ENCODE data around the gene SPC24. TPM values are rescaled to one million over a fixed set of nuclear protein-coding genes. Genes with fewer than 3 reads are reported as not detected.
A peak's percentile ranks its signal among the peaks of the same experiment; 100 is the strongest.

The SPC24 gene
- total and polyA plus RNA-seq, 3 donors from 2014 or later: 5.4 to 7.4 (median 7.1) TPM

GRCh38 chr19:11096210-11096841 lies 59.3 kb downstream of the SPC24 start:
- 59 to 70% methylated on average over 10 of the region's 10 CpGs for WGBS, 2 donors
- Histone ChIP-seq H3K9me3 (no peaks in the 10 kb centered on the region), H3K27me3 (no peaks in the 10 kb centered on the region), H3K27ac (peak overlapping the region in 1 of 2 donors; percentile 75), H3K4me1 (peaks cover 17% of the 10 kb centered on the region), H3K36me3 (ENCODE audit: low read depth, missing control alignments) (no peaks in the 10 kb centered on the region), H3K4me3 (no peak overlapping the region)
- peak; percentile 72 for DNase-seq
- intact Hi-C loops (cut with DNase I; ENCODE audit: low total_unique reads): no loop called here
- TF ChIP-seq CTCF (IDR thresholded peaks at IDR 0.05) (no peak), POLR2A (IDR thresholded peaks at IDR 0.05) (no peak)

Small RNA genes within 50 kb of the gene (microRNA-seq; reads per million reads assigned to microRNA genes)
- 0 reads per million in 2 donors for gene MIR6886 (ENCODE audit: borderline number of aligned reads in 2 of 2, borderline replicate concordance in 1 of 2)

Other genes with a start within 250 kb of the SPC24 start
- 100 to 1,000 TPM in 1 of 2 donors, 10 to 100 TPM in 1; 95.3 to 106 TPM for gene YIPF2, start 227.1 kb downstream of the SPC24 start, total RNA-seq
- gene YIPF2, start 227.1 kb downstream of the SPC24 start, polyA plus RNA-seq (ENCODE audit: insufficient read depth, low read depth, low replicate concordance): 143 TPM
- gene TIMM29, start 227.0 kb downstream of the SPC24 start, total RNA-seq: 10 to 100 TPM; 40.9 to 45.7 TPM
- 20.2 TPM for gene TIMM29, start 227.0 kb downstream of the SPC24 start, polyA plus RNA-seq (ENCODE audit: insufficient read depth, low read depth, low replicate concordance)
- gene SMARCA4, start 194.8 kb downstream of the SPC24 start, total RNA-seq: 100 to 1,000 TPM; 180 to 188 TPM
- gene SMARCA4, start 194.8 kb downstream of the SPC24 start, polyA plus RNA-seq (ENCODE audit: insufficient read depth, low read depth, low replicate concordance): 141 TPM
- 10 to 100 TPM; 12.5 to 19.0 TPM for gene LDLR, start 66.3 kb downstream of the SPC24 start, total RNA-seq
- gene LDLR, start 66.3 kb downstream of the SPC24 start, polyA plus RNA-seq (ENCODE audit: insufficient read depth, low read depth, low replicate concordance): 20.1 TPM
- 100 to 1,000 TPM in 1 of 2 donors, 10 to 100 TPM in 1; 98.9 to 161 TPM for gene KANK2, start 41.8 kb upstream of the SPC24 start, total RNA-seq
- 77.7 TPM for gene KANK2, start 41.8 kb upstream of the SPC24 start, polyA plus RNA-seq (ENCODE audit: insufficient read depth, low read depth, low replicate concordance)
- not detected for gene ANGPTL8, start 83.8 kb upstream of the SPC24 start, total RNA-seq
- gene ANGPTL8, start 83.8 kb upstream of the SPC24 start, polyA plus RNA-seq (ENCODE audit: insufficient read depth, low read depth, low replicate concordance): not detected
- 10 to 100 TPM; 32.5 to 45.0 TPM for gene DOCK6, start 106.7 kb upstream of the SPC24 start, total RNA-seq
- 18.4 TPM for gene DOCK6, start 106.7 kb upstream of the SPC24 start, polyA plus RNA-seq (ENCODE audit: insufficient read depth, low read depth, low replicate concordance)
- 100 to 1,000 TPM in 1 of 2 donors, 10 to 100 TPM in 1; 42.5 to 137 TPM for gene TSPAN16, start 140.4 kb upstream of the SPC24 start, total RNA-seq
- gene TSPAN16, start 140.4 kb upstream of the SPC24 start, polyA plus RNA-seq (ENCODE audit: insufficient read depth, low read depth, low replicate concordance): 180 TPM
- 1 to 10 TPM; 6.7 to 9.8 TPM for gene RAB3D, start 183.9 kb upstream of the SPC24 start, total RNA-seq
- 4.5 TPM for gene RAB3D, start 183.9 kb upstream of the SPC24 start, polyA plus RNA-seq (ENCODE audit: insufficient read depth, low read depth, low replicate concordance)
- gene TMEM205, start 190.5 kb upstream of the SPC24 start, total RNA-seq: 100 to 1,000 TPM; 174 to 213 TPM
- gene TMEM205, start 190.5 kb upstream of the SPC24 start, polyA plus RNA-seq (ENCODE audit: insufficient read depth, low read depth, low replicate concordance): 132 TPM
- gene CCDC159, start 190.7 kb upstream of the SPC24 start, total RNA-seq: 10 to 100 TPM; 41.3 to 59.8 TPM
- gene CCDC159, start 190.7 kb upstream of the SPC24 start, polyA plus RNA-seq (ENCODE audit: insufficient read depth, low read depth, low replicate concordance): 99.0 TPM
- gene PLPPR2, start 199.7 kb upstream of the SPC24 start, total RNA-seq: 10 to 100 TPM; 27.1 to 28.9 TPM
- gene PLPPR2, start 199.7 kb upstream of the SPC24 start, polyA plus RNA-seq (ENCODE audit: insufficient read depth, low read depth, low replicate concordance): 20.3 TPM
- 1 to 10 TPM; 6.5 to 7.0 TPM for gene SWSAP1, start 218.9 kb upstream of the SPC24 start, total RNA-seq
- 4.9 TPM for gene SWSAP1, start 218.9 kb upstream of the SPC24 start, polyA plus RNA-seq (ENCODE audit: insufficient read depth, low read depth, low replicate concordance)
- gene EPOR, start 228.5 kb upstream of the SPC24 start, total RNA-seq: 1 to 10 TPM; 5.7 to 7.6 TPM
- 4.3 TPM for gene EPOR, start 228.5 kb upstream of the SPC24 start, polyA plus RNA-seq (ENCODE audit: insufficient read depth, low read depth, low replicate concordance)

Measured in testis (tissue), 3 donors.